ENCODE measurements around the gene NLRC3.
A peak's percentile ranks its signal among the peaks of the same experiment; 100 is the strongest.

Gene NLRC3

GRCh38 chr16:3580686-3581085 lies 3.5 kb upstream of the NLRC3 start:
- no peak for DNase-seq (ENCODE audit: low read depth in 1 of 2, low spot score in 1 of 2)
- no peak for TF ChIP-seq SPI1 (IDR thresholded peaks at IDR 0.05; ENCODE audit: borderline replicate concordance, low read depth)
- Histone ChIP-seq H3K27ac (replicated peaks) (no peak overlapping the region), H3K4me3 (replicated peaks; ENCODE audit: insufficient read depth, low read length) (no peak overlapping the region), H3K27me3 (ENCODE audit: insufficient read depth, poor library complexity, severe bottlenecking) (no peaks in the 10 kb centered on the region)

GRCh38 chr16:3580251-3580651 lies 3.0 kb upstream of the NLRC3 start:
- TF ChIP-seq SPI1 (IDR thresholded peaks at IDR 0.05; ENCODE audit: borderline replicate concordance, low read depth) (no peak), CTCF (IDR thresholded peaks at IDR 0.05; ENCODE audit: insufficient read depth, low read length) (no peak), POLR2AphosphoS5 (IDR thresholded peaks at IDR 0.05; ENCODE audit: low read depth) (peak; percentile 52; the same call in 1 of the 2 replicates), GABPA (IDR thresholded peaks at IDR 0.05; ENCODE audit: low read depth) (no peak), REST (IDR thresholded peaks at IDR 0.05; ENCODE audit: insufficient replicate concordance, low read depth) (no peak)
- no peaks in the 10 kb centered on the region for H3K27me3 ChIP-seq (ENCODE audit: insufficient read depth, poor library complexity, severe bottlenecking)
- H3K27ac ChIP-seq (replicated peaks), result peak overlapping the region; percentile 50
- H3K4me3 ChIP-seq (replicated peaks; ENCODE audit: insufficient read depth, low read length), result no peak overlapping the region
- peak; percentile 85 to 91 for DNase-seq (ENCODE audit: low read depth in 1 of 2, low spot score in 1 of 2)

GRCh38 chr16:3579776-3580175 lies 2.6 kb upstream of the NLRC3 start:
- Histone ChIP-seq H3K27me3 (ENCODE audit: insufficient read depth, poor library complexity, severe bottlenecking) (no peaks in the 10 kb centered on the region), H3K27ac (replicated peaks) (peak overlapping the region; percentile 50), H3K4me3 (replicated peaks; ENCODE audit: insufficient read depth, low read length) (no peak overlapping the region)
- TF ChIP-seq SPI1 (IDR thresholded peaks at IDR 0.05; ENCODE audit: borderline replicate concordance, low read depth) (no peak), POLR2AphosphoS5 (IDR thresholded peaks at IDR 0.05; ENCODE audit: low read depth) (no peak), REST (IDR thresholded peaks at IDR 0.05; ENCODE audit: insufficient replicate concordance, low read depth) (no peak), GABPA (IDR thresholded peaks at IDR 0.05; ENCODE audit: low read depth) (no peak), CTCF (IDR thresholded peaks at IDR 0.05; ENCODE audit: insufficient read depth, low read length) (no peak)
- no peak for DNase-seq (ENCODE audit: low read depth in 1 of 2, low spot score in 1 of 2)

GRCh38 chr16:3578610-3579551 lies 1.7 kb upstream of the NLRC3 start:
- TF ChIP-seq CTCF (IDR thresholded peaks at IDR 0.05; ENCODE audit: insufficient read depth, low read length), result no peak
- TF ChIP-seq GABPA (IDR thresholded peaks at IDR 0.05; ENCODE audit: low read depth), result no peak
- no peak for TF ChIP-seq SPI1 (IDR thresholded peaks at IDR 0.05; ENCODE audit: borderline replicate concordance, low read depth)
- TF ChIP-seq REST (IDR thresholded peaks at IDR 0.05; ENCODE audit: insufficient replicate concordance, low read depth), result no peak
- TF ChIP-seq POLR2AphosphoS5 (IDR thresholded peaks at IDR 0.05; ENCODE audit: low read depth), result no peak
- no peaks in the 10 kb centered on the region for H3K27me3 ChIP-seq (ENCODE audit: insufficient read depth, poor library complexity, severe bottlenecking)
- H3K4me3 ChIP-seq (replicated peaks; ENCODE audit: insufficient read depth, low read length), result no peak overlapping the region
- peak in 1 of 2 experiments; percentile 53 for DNase-seq (ENCODE audit: low read depth in 1 of 2, low spot score in 1 of 2)
- peak overlapping the region; percentile 50 for H3K27ac ChIP-seq (replicated peaks)

Measured in HL-60 (cell line).